ENCODE data around the gene VKORC1.

DNA sequence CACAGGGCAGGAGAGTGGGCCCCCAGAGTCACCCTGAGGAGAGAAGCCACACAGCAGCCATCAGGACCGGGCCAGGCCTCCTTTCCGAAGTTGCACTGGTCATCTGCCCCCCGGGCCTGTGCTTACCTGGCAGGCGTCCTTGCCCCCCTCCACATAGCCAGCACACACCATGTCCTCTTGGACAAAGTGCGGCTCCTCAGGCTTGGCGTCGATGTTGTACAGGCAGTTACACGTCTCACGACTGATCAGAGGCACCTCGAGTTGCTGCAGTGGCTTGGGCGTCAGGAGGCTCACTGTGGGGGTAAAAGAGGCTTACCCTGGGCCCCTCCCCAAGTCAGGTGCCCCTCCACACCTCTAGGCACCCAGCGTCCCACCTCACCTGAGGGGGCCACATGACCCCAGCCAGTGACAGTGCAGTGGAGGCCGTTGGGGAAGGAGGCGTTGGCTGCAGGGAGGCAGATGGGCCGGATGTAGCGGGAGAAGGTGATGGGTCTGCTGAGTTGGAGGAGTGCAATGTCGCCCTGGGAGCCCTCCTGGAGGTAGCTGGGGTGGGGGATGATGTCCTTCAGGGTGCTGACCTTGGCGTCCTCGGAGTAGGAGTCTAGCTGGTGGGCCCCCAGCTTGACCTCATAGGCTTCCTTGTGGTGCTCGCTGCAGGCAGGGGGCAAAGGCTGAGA, 37.8 kb upstream of the VKORC1 start:
- TF ChIP-seq, protein P1, sequence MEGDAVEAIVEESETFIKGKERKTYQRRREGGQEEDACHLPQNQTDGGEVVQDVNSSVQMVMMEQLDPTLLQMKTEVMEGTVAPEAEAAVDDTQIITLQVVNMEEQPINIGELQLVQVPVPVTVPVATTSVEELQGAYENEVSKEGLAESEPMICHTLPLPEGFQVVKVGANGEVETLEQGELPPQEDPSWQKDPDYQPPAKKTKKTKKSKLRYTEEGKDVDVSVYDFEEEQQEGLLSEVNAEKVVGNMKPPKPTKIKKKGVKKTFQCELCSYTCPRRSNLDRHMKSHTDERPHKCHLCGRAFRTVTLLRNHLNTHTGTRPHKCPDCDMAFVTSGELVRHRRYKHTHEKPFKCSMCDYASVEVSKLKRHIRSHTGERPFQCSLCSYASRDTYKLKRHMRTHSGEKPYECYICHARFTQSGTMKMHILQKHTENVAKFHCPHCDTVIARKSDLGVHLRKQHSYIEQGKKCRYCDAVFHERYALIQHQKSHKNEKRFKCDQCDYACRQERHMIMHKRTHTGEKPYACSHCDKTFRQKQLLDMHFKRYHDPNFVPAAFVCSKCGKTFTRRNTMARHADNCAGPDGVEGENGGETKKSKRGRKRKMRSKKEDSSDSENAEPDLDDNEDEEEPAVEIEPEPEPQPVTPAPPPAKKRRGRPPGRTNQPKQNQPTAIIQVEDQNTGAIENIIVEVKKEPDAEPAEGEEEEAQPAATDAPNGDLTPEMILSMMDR (conservative IDR thresholded peaks at IDR 0.05) = no peak
- no peak for TF ChIP-seq ZFX (IDR thresholded peaks at IDR 0.05)

Measured in C4-2B (cell line).